Endometrium (tissue), 2 donors: ENCODE results near the gene DNMT3L.
"Not testable (repeated sequence)": the region's sequence is repeated elsewhere in the genome, so short reads cannot be mapped to it uniquely, and the experiment has no call there.

Experiments used
- FAIRE-seq: peaks from 2 replicates; lab custom pipeline; 2012; peaks lifted over from hg19 to GRCh38; lab: Jason Lieb, UNC
- donor health status: control.
- donor health status: control.

Gene DNMT3L

GRCh38 chr21:44261675-44262295, at the start of gene DNMT3L:
DNMT3L (minus strand) TSS chr21:44261897; CDS start chr21:44261259, 638 bp downstream.
- no peak for FAIRE-seq

DNA sequence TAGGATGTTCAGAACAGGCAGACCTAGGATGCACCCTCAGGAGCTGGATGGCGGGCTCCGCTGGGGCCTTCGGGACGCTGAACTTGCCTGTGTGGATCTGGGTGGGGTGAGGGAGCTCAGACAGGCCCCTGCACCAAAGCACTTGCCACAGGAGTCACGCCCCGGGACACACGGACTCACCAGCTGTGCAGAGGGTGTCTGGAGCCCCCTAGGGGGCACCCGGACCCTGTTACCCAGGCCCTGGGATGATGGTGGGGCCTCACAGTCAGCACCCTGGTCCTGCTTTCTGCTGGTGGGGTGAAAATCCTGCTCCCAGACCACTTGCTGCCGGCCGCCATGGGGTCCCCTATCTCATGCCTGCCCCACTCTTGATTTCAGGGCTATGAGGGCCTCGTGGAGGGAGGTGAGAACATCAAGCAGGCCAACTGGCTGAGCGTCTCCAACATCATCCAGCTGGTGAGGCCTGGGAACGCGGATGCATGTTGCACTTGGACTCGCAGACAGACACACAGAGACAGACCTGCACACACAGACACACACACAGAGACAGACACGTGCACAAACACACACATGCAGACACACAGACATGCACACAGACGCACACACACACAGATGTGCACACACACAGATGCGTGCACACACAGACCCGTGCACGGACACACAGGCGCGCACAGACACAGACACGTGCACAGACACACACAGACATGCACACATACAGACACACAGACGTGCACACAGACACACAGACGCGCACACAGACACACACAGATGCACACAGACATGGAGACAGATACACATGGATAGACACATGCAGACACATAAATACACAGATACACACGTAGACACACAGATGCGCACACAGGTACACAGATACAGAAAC, 49.2 kb upstream of the DNMT3L start:
- FAIRE-seq: no peak

- FAIRE-seq: no peak
Measured at GRCh38 chr21:44306936-44307704, 45.4 kb upstream of the DNMT3L start.

DNA sequence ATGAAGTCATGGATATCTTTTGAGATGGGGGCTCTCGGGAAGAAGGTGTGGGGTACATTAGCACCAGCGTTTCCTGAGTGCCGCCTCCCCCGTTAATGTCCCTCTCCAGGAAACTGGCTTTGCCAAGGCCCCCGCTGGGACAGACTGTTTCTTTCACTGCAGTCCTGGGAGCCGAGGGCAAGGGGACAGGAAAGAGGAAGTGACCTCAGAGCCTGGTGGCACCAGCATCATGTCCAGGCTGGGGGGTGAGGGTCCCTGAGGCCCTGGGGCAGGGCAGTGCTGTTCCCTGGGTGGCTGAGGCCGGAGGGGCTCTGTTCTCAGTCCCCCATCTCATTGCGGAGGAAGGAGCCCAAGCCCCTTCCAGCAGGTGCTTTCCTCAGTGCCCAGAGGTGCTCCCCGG, 44.0 kb upstream of the DNMT3L start:
- FAIRE-seq: no peak

DNA sequence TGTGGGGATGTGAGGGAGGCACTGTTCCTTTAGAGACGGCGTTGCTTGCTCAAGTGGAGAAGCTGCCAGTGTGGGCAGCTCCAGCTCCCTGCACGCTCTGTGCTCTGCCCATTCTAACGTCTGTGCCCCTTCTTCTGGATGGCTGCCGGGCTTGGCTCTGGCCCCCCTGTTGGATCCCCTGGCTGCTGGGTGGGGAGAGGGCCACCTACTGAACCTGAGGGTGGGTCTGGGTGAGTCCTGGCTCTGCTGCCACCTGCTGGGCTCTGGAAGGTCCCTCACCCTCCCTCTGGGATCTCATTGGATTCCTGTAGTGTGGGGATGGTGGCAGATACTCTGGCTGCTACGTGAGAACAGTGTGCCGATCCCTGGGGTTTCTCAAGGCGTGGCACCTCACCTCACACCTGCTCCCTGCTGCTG, 43.2 kb upstream of the DNMT3L start:
- FAIRE-seq: no peak

GRCh38 chr21:44304011-44304616, 42.4 kb upstream of the DNMT3L start:
- FAIRE-seq: no peak

- no peak for FAIRE-seq
Measured at GRCh38 chr21:44303490-44303981, 41.8 kb upstream of the DNMT3L start.

- FAIRE-seq: not testable (repeated sequence)
Measured at GRCh38 chr21:44302573-44303401, 41.1 kb upstream of the DNMT3L start.

- FAIRE-seq: no peak
Measured at GRCh38 chr21:44301961-44302406, 40.3 kb upstream of the DNMT3L start.

GRCh38 chr21:44301141-44301540, 39.4 kb upstream of the DNMT3L start:
- no peak for FAIRE-seq

GRCh38 chr21:44300262-44300959, 38.7 kb upstream of the DNMT3L start:
- no peak for FAIRE-seq

DNA sequence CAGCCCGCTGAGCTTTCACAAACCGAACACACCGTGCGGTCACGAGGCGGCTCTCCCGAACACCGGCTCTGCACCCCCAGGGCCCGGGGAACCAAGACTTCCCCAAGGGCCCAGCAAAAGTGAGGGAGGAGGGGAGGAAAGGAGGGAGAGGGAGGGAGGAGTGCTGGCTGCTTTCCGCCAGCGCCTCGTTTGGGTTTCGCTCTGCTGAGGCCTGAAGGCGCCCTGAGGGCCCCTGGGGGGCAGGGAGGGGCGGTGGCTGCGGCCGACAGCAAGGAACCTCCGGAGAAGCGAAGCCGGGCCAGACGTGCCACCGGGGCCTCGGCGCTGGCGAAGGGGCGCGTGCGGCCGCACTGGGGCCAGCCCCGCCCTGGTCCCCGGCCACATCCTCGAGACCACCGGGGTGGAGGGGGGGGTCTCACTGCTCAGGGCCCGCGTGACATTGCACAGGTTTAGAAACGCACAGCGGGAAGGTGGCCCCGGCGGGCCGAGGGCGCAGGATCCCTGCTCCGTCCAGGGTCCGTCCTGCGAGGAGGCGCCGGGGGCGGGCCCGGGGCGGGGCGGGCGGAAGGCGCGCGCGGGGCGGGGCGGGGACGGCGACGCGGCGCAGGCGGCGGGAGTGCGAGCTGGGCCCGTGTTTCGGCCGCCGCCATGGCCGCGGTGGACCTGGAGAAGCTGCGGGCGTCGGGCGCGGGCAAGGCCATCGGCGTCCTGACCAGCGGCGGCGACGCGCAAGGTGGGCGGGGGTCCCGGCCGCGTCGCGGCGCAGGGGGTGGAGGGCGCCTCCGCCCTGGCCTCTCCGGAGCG, 38.0 kb upstream of the DNMT3L start, which contains the start of gene PFKL:
Gene PFKL, plus strand, starts transcription at position 596 of the 804 bp plus-strand sequence. Its CDS starts 53 bp downstream, at position 649.
- FAIRE-seq: no peak

GRCh38 chr21:44299085-44299457, 37.4 kb upstream of the DNMT3L start:
- no peak for FAIRE-seq

DNA sequence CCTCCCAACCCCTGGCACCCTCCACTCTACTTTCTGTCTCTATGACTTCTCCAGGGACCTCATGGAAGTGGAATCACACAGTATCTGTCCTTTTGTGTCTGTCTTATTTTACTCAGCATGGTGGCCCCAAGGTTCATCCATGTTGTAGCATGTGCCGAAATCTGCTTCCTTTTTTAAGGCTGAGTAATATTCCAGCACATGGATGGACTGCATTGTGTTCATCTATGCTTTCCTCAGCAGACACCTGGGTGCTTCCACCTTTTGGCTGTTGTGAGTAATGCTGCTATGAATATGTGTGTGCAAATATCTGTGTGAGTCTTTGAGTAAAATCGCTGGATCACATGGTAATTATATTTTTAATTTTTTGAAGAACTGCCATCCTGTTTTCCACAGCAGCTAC, 36.6 kb upstream of the DNMT3L start:
- no peak for FAIRE-seq

DNA sequence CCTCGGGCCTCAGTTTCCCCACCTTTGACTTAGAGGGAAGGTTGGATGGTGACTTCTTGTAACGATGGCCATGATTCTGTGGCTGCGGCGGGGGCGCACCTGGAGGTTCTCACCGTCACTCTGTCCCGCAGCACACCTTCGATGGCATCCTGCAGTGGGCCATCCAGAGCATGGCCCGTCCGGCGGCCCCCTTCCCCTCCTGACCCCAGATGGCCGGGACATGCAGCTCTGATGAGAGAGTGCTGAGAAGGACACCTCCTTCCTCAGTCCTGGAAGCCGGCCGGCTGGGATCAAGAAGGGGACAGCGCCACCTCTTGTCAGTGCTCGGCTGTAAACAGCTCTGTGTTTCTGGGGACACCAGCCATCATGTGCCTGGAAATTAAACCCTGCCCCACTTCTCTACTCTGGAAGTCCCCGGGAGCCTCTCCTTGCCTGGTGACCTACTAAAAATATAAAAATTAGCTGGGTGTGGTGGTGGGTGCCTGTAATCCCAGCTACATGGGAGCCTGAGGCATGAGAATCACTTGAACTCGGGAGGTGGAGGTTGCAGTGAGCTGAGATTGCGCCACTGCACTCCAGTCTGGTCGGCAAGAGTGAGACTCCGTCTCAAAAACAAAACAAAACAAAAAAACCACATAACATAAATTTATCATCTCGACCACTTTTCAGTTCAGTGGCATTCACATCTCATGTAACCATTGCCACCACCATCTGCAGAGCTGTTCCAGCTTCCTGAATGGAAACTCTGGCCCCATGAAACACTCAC, 36.0 kb upstream of the DNMT3L start:
- FAIRE-seq: no peak

DNA sequence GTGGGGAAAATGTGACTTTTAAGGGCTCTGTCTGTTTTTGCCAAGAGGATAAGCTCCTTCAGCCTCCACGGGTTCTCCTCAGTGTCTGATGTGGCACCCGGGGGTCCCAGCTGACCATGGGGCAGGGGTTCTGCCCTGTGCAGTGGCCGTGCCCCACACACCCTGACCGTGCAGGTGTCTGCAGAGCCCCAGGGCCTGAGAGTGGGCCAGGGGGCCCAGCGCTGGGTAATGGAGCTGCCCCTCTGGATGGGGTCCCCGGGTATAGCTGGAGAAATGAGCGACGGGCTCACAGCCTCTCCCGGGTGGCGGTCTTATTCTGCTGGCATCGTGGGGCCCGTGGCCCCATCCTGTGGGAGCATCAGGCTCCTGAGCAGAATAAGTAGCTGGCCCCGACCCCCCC, 35.2 kb upstream of the DNMT3L start:
- FAIRE-seq: no peak

DNA sequence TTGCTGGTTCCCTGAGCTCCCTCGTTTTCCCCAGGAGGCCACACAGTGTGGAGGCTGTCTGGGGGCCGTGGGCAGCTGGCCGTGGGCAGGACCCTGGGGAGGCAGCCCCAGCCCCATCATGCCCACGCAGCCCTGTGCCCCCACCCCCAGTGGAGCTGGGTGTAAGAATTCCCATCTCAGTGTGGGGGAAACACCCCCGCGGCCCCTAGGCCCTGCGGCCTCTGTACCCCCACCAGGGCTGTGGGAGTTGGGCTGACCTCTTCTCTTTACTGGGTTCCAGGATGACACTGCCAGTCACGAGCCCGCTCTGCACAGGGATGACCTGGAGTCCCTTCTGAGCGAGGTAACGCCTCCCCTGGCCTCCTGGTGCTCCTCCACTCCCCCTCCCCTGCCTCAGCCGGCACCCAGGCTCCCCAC, 34.4 kb upstream of the DNMT3L start:
- FAIRE-seq: no peak

DNA sequence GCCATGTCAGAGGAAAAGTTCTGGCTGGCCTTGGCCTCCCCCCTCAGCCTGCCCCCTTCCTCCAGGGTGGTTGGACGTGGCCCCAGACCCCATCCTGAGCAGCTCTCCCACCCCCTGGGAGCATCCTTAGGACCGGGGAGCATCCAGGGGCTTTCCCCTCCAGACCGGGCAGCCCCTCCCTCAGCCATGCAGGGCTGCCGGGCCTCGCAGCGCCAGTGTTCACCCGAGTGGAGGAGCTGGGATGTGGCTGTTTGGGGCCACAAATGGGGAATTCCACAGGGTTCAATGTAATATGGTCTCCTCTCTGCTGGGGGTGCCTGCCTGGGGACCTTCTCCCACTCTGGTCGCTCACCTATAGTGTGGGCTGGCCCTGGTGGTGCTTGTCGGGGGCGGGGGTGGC, 33.9 kb upstream of the DNMT3L start:
- FAIRE-seq: no peak

- FAIRE-seq: no peak
Measured at GRCh38 chr21:44295163-44295573, 33.5 kb upstream of the DNMT3L start.
